ENCODE data around the gene SCYGR5. TPM values are rescaled to one million over a fixed set of nuclear protein-coding genes. Genes with fewer than 3 reads are reported as not detected.
"Not testable (repeated sequence)": the region's sequence is repeated elsewhere in the genome, so short reads cannot be mapped to it uniquely, and the experiment has no call there.

Gene SCYGR5, protein sequence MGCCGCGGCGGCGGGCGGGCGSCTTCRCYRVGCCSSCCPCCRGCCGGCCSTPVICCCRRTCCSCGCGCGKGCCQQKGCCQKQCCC
- total RNA-seq, result not detected
- not detected for total RNA-seq (2013)

DNA sequence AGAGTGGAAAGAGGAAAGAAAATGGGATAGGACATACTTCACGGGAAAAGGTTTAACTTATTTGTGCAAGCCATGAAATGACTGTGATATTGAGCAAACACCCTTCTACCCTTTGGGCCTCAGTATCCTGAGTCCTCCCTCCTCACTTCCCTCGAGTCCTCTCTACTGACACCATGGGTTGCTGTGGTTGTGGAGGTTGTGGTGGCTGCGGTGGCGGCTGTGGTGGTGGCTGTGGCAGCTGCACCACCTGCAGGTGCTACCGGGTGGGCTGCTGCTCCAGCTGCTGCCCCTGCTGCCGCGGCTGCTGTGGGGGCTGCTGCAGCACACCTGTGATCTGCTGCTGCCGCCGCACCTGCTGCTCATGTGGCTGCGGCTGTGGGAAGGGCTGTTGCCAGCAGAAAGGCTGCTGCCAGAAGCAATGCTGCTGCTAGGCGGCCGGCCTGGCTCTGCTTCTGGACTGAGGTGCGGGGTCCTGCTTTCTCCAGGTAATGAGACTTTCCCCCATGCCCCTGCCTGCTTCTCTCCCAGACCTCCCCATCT, at the start of gene SCYGR5:
SCYGR5 (plus strand) TSS at position 174 of the 540 bp plus-strand sequence; CDS start at position 174, 0 bp downstream.
- H3K27ac Mint-ChIP-seq; H3K36me3 ChIP-seq (ENCODE audit: control insufficient read depth, insufficient read depth, low read length); H3K27me3 Mint-ChIP-seq (ENCODE audit: low read depth in 2 of 2); H3K4me3 Mint-ChIP-seq; intact Hi-C loops (cut with micrococcal nuclease); H3K27me3 ChIP-seq (ENCODE audit: control insufficient read depth, insufficient read depth, low read length); H3K9me3 Mint-ChIP-seq; DNase-seq; H3K4me3 ChIP-seq (ENCODE audit: low read length); H3K4me1 Mint-ChIP-seq; ATAC-seq; H3K4me1 ChIP-seq (ENCODE audit: control insufficient read depth, insufficient read depth, low read length); H3K9me3 ChIP-seq (ENCODE audit: control insufficient read depth, insufficient read depth, low read length); H3K36me3 Mint-ChIP-seq; H3K27ac ChIP-seq (ENCODE audit: low read length): not testable (repeated sequence)
- 93% methylated on average over 8 of the region's 13 CpGs for WGBS (ENCODE audit: insufficient coverage)

DNA sequence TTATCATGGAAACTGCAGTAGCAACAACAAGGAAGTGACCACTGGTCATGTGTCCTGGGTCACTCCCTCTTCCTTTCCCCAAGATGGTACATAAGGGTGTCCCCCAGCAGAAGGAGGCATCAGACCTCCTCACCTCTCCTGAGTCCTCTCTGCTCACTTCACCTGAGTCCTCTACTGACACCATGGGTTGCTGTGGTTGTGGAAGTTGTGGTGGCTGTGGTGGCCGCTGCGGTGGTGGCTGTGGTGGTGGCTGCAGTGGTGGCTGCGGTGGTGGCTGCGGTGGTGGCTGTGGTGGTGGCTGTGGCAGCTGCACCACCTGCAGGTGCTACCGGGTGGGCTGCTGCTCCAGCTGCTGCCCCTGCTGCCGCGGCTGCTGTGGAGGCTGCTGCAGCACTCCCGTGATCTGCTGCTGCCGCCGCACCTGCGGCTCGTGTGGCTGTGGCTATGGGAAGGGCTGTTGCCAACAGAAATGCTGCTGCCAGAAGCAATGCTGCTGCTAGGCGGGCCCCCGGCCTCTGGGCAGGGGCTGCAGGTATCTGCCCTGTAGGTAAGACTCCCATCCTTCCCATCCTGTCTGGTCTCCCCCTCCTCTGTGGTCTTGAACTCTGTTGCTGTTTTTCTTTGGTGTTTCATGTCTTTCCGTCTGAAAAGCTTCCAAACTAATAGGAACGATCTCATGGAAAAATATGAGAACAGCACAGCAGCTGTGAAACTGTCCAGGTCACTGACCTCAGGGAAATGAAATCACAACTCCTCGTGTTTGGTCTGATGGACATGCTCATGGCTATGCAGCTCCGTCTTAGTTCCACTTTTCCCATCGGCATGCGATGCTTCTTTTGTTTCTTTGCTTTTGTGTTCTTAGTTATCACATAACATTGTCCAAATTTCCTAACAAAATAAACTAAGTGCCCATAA, 49.0 kb upstream of the SCYGR5 start, which contains the start of gene SCYGR4:
SCYGR4 (plus strand) TSS at position 183 of the 915 bp plus-strand sequence; CDS start at position 183, 0 bp downstream.
- TF ChIP-seq, protein P1, sequence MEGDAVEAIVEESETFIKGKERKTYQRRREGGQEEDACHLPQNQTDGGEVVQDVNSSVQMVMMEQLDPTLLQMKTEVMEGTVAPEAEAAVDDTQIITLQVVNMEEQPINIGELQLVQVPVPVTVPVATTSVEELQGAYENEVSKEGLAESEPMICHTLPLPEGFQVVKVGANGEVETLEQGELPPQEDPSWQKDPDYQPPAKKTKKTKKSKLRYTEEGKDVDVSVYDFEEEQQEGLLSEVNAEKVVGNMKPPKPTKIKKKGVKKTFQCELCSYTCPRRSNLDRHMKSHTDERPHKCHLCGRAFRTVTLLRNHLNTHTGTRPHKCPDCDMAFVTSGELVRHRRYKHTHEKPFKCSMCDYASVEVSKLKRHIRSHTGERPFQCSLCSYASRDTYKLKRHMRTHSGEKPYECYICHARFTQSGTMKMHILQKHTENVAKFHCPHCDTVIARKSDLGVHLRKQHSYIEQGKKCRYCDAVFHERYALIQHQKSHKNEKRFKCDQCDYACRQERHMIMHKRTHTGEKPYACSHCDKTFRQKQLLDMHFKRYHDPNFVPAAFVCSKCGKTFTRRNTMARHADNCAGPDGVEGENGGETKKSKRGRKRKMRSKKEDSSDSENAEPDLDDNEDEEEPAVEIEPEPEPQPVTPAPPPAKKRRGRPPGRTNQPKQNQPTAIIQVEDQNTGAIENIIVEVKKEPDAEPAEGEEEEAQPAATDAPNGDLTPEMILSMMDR (IDR thresholded peaks at IDR 0.05), result no peak
- Mint-ChIP-seq H3K9me3 (no peaks in the 10 kb centered on the region), H3K36me3 (no peaks in the 10 kb centered on the region), H3K27me3 (ENCODE audit: low read depth in 2 of 2) (peaks cover 3 to 10% of the 10 kb centered on the region in 2 donors), H3K4me3 (no peak within 1 kb of the TSS), H3K27ac (no peak within 1 kb of the TSS), H3K4me1 (no peaks in the 10 kb centered on the region)
- Histone ChIP-seq H3K27me3 (ENCODE audit: control insufficient read depth, insufficient read depth, low read length) (no peaks in the 10 kb centered on the region), H3K9me3 (ENCODE audit: control insufficient read depth, insufficient read depth, low read length) (no peaks in the 10 kb centered on the region), H3K36me3 (ENCODE audit: control insufficient read depth, insufficient read depth, low read length) (no peaks in the 10 kb centered on the region), H3K27ac (ENCODE audit: low read length) (no peak within 1 kb of the TSS), H3K4me1 (ENCODE audit: control insufficient read depth, insufficient read depth, low read length) (no peaks in the 10 kb centered on the region), H3K4me3 (ENCODE audit: low read length) (no peak within 1 kb of the TSS)
- DNase-seq (no peak), ATAC-seq (no peak)
- intact Hi-C loops (cut with micrococcal nuclease), result no loop called here
- 90% methylated on average over 15 of the region's 20 CpGs for WGBS (ENCODE audit: insufficient coverage)

DNA sequence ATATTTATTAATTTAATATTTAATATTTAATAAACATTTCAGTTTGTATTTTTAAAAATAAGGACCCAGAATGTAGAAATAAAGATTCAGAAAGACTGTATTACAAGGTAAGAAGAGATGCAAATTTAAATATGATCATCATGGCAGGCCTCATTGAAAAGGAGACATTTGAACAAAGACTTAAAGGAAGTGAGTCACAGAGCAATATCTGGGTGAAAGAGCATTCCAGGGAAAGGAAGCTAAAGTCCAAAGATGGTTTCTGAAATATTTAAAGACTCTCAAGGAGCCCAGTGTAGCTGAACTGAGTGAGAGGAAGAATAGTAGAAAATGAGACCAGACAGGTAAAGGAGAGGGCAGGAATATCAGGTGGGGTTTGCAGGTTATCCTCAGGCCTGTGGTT, 43.4 kb upstream of the SCYGR5 start:
- no peaks in the 10 kb centered on the region for H3K36me3 ChIP-seq (ENCODE audit: control insufficient read depth, insufficient read depth, low read length)
- H3K27ac ChIP-seq (ENCODE audit: low read length), result no peak overlapping the region
- Mint-ChIP-seq H3K4me1 (no peaks in the 10 kb centered on the region), H3K4me3 (no peak overlapping the region), H3K9me3 (no peaks in the 10 kb centered on the region), H3K36me3 (no peaks in the 10 kb centered on the region), H3K27ac (no peak overlapping the region), H3K27me3 (ENCODE audit: low read depth in 2 of 2) (peaks cover 9% of the 10 kb centered on the region in 2 donors)
- no peaks in the 10 kb centered on the region for H3K9me3 ChIP-seq (ENCODE audit: control insufficient read depth, insufficient read depth, low read length)
- intact Hi-C loops (cut with micrococcal nuclease), result no loop called here
- no peaks in the 10 kb centered on the region for H3K4me1 ChIP-seq (ENCODE audit: control insufficient read depth, insufficient read depth, low read length)
- DNase-seq, result no peak
- TF ChIP-seq, protein P1 (IDR thresholded peaks at IDR 0.05), result no peak
- H3K27me3 ChIP-seq (ENCODE audit: control insufficient read depth, insufficient read depth, low read length), result no peaks in the 10 kb centered on the region
- ATAC-seq, result no peak
- no peak overlapping the region for H3K4me3 ChIP-seq (ENCODE audit: low read length)

DNA sequence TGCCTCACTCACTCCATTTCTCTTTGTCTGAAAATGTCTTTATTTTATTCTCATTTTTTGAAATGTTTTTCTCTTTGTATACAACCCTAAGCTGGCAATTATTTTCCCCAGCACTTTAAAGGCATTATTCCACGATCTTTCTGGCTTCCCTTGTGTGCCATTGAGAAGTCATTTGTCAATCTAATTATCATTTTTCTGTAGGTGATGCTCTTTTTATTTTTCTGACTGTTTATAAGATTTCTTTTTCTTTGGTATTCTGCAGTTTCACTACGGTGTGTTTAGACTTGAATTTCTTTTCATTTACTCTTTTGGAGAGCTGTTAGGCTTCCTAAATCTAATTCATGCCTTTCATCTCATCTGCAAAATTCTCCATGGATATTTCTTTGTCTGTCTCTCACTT, 41.2 kb upstream of the SCYGR5 start:
- H3K27ac ChIP-seq (ENCODE audit: low read length), result no peak overlapping the region
- H3K36me3 ChIP-seq (ENCODE audit: control insufficient read depth, insufficient read depth, low read length), result no peaks in the 10 kb centered on the region
- intact Hi-C loops (cut with micrococcal nuclease), result no loop called here
- H3K27me3 ChIP-seq (ENCODE audit: control insufficient read depth, insufficient read depth, low read length), result no peaks in the 10 kb centered on the region
- TF ChIP-seq, protein P1 (IDR thresholded peaks at IDR 0.05), result no peak
- Mint-ChIP-seq H3K36me3 (no peaks in the 10 kb centered on the region), H3K27me3 (ENCODE audit: low read depth in 2 of 2) (peaks cover 9 to 15% of the 10 kb centered on the region in 2 donors), H3K27ac (no peak overlapping the region), H3K4me3 (no peak overlapping the region), H3K9me3 (no peaks in the 10 kb centered on the region), H3K4me1 (no peaks in the 10 kb centered on the region)
- H3K4me1 ChIP-seq (ENCODE audit: control insufficient read depth, insufficient read depth, low read length), result no peaks in the 10 kb centered on the region
- ATAC-seq (no peak), DNase-seq (no peak)
- H3K9me3 ChIP-seq (ENCODE audit: control insufficient read depth, insufficient read depth, low read length), result no peaks in the 10 kb centered on the region
- WGBS (ENCODE audit: insufficient coverage), result 64% methylated on average over 2 of the region's 2 CpGs
- no peak overlapping the region for H3K4me3 ChIP-seq (ENCODE audit: low read length)
